ENCODE measurements around the gene CAND2. TPM values are rescaled to one million over a fixed set of nuclear protein-coding genes. Genes with fewer than 3 reads are reported as not detected.

CAND2 gene
- total and polyA plus RNA-seq, 9 of the 15 experiments (the other 6 are each of a cell fraction or from before 2014, with no cell fraction given): 0.91 to 14.9 (median 4.3) TPM

GRCh38 chr3:12803371-12803770 is 6.9 kb downstream of the CAND2 start:
- no peak overlapping the region for H2AFZ ChIP-seq (ENCODE audit: low read depth, low read length)
- CTCF ChIA-PET (ENCODE audit: low intra/inter-chr PET ratio): no interaction called here
- no peaks in the 10 kb centered on the region; the same call in 1 of the 2 replicates for H4K20me1 ChIP-seq (replicated peaks; ENCODE audit: control insufficient read depth, insufficient read depth, low read length)
- no peak for DNase-seq (ENCODE audit: extremely low read depth in 1 of 4, low spot score in 3 of 4)
- H3K36me3 ChIP-seq (ENCODE audit: control insufficient read depth, insufficient read depth, low read length): peaks cover 38% of the 10 kb centered on the region; the same call in 2 of the 3 replicates
- H3K4me2 ChIP-seq (ENCODE audit: insufficient read depth, low read length): no peak overlapping the region
- no peak overlapping the region for H3K9ac ChIP-seq (ENCODE audit: insufficient read depth in 1 of 2, low read depth in 2 of 2, low read length in 2 of 2)
- peaks cover 0 to 3% of the 10 kb centered on the region in 2 experiments; a peak in 2 of 5 replicates for H3K4me1 ChIP-seq (replicated peaks in 1 of 2; ENCODE audit: control insufficient read depth in 2 of 2, insufficient read depth in 2 of 2, low read length in 2 of 2)
- no peak for FAIRE-seq
- intact Hi-C loops (cut with micrococcal nuclease) (no loop called here), in situ Hi-C loops (cut with MboI) (no loop called here)
- no peak overlapping the region for H3K27ac ChIP-seq (ENCODE audit: extremely low read depth, low read depth, low read length)
- no peaks in the 10 kb centered on the region for H3K9me1 ChIP-seq (ENCODE audit: control insufficient read depth, insufficient read depth, low read length)
- H3K79me2 ChIP-seq (ENCODE audit: control insufficient read depth, insufficient read depth, low read length): no peaks in the 10 kb centered on the region
- H3K4me3 ChIP-seq: no peak overlapping the region
- H3K9me3 ChIP-seq (replicated peaks; ENCODE audit: control insufficient read depth, insufficient read depth, low read depth, low read length): no peaks in the 10 kb centered on the region
- no peak for ATAC-seq
- POLR2A ChIA-PET: interaction anchor here (0.5 to 1.9 kb wide), 3 partner anchors 10 to 50 kb away, joined by 4 read pairs; no protein-coding TSS in a partner anchor
- TF ChIP-seq ZNF76 (CRISPR knock-in tag; IDR thresholded peaks at IDR 0.05; ENCODE audit: borderline replicate concordance) (no peak), ZNF785 (CRISPR knock-in tag; IDR thresholded peaks at IDR 0.05) (no peak), FOXJ2 (tag; IDR thresholded peaks at IDR 0.05) (no peak), NFIX (CRISPR knock-in tag; IDR thresholded peaks at IDR 0.05; ENCODE audit: low read depth) (no peak), ZZZ3 (IDR thresholded peaks at IDR 0.05) (no peak), SPI1 (IDR thresholded peaks at IDR 0.05; ENCODE audit: borderline replicate concordance, low read depth, low read length) (no peak), NCOA4 (IDR thresholded peaks at IDR 0.05; ENCODE audit: partially characterized antibody) (no peak), NONO (IDR thresholded peaks at IDR 0.05; ENCODE audit: low read depth in 2 of 2, low read length in 1 of 2) (no peak), WHSC1 (IDR thresholded peaks at IDR 0.05; ENCODE audit: low read length) (no peak), CHD1 (IDR thresholded peaks at IDR 0.05; ENCODE audit: low read length) (no peak), CREBBP (IDR thresholded peaks at IDR 0.05; ENCODE audit: low read depth, low read length) (no peak), NELFE (IDR thresholded peaks at IDR 0.05; ENCODE audit: insufficient read depth, insufficient read length) (no peak), ZNF197 (CRISPR knock-in tag; IDR thresholded peaks at IDR 0.05; ENCODE audit: low read depth) (no peak), PATZ1 (CRISPR knock-in tag; IDR thresholded peaks at IDR 0.05; ENCODE audit: borderline replicate concordance) (no peak)
- no peaks in the 10 kb centered on the region for H3K27me3 ChIP-seq (ENCODE audit: control insufficient read depth in 2 of 2, insufficient read depth in 2 of 2, low read length in 2 of 2)
- 85% methylated on average over 12 of the region's 12 CpGs for WGBS (ENCODE audit: insufficient coverage, low coverage, missing lambda C conversion rate)
- BruUV-seq (replicated peaks): no TSS peak

Data from K562 (cell line).